Sigmoid colon (tissue), 4 donors: ENCODE measurements around the gene PRKCB.

Experiments
- CTCF ChIP-seq, 4 experiments: fragments of 450-650 bp in 3 of 4; fragments of 200-600 bp in 1 of 4; IDR thresholded peaks; one replicate each; pipeline ENCODE4 v1.5.1; 2016 to 2019; ENCODE audit warnings: antibody characterized with exemption in 4 of 4, mild to moderate bottlenecking in 3 of 4, moderate library complexity in 2 of 4
- EP300 ChIP-seq, 4 donors: sonication (generic); formaldehyde crosslinking; IDR thresholded peaks; one replicate each; pipeline ENCODE4 v1.6.1; 2017; ENCODE audit warnings: antibody characterized with exemption in 4 of 4
- POLR2A ChIP-seq, 2 donors: fragments of 450-650 bp; IDR thresholded peaks; one replicate each; pipeline ENCODE4 v1.6.1; 2016; ENCODE audit warnings: antibody characterized with exemption in 2 of 2, mild to moderate bottlenecking in 2 of 2, moderate library complexity in 2 of 2

- TF ChIP-seq EP300 (IDR thresholded peaks at IDR 0.05), result no peak
- TF ChIP-seq CTCF (IDR thresholded peaks at IDR 0.05), result no peak
- TF ChIP-seq POLR2A (IDR thresholded peaks at IDR 0.05), result no peak
These were observed 81.8 kb downstream of the PRKCB start for GRCh38 chr16:23917621-23918020.
